NT2/D1 (cell line): ENCODE data around the gene AP5S1.

Experiments used
- SUZ12 ChIP-seq: IDR thresholded peaks from 2 replicates; pipeline ENCODE4 v1.6.1; 2011; ENCODE audit not compliant: insufficient read length, insufficient read depth; ENCODE audit errors: extremely low read depth
- YY1 ChIP-seq: IDR thresholded peaks from 2 replicates; pipeline ENCODE4 v1.6.1; 2011; ENCODE audit not compliant: insufficient read length, insufficient read depth
- ZNF274 ChIP-seq: IDR thresholded peaks from 2 replicates; pipeline ENCODE4 v1.6.1; 2011; ENCODE audit warnings: mild to moderate bottlenecking, low read depth, low read length

- TF ChIP-seq ZNF274 (no peak), YY1 (no peak), SUZ12 (no peak)
Observed at GRCh38 chr20:3875378-3875974, 55.1 kb downstream of the AP5S1 start.
